A549 (cell line): Measurements from ENCODE around the gene RABGAP1L. TPM values are rescaled to one million over a fixed set of nuclear protein-coding genes. Genes with fewer than 3 reads are reported as not detected.
"Not testable (repeated sequence)": the region's sequence is repeated elsewhere in the genome, so short reads cannot be mapped to it uniquely, and the experiment has no call there.

ENCODE experiments used
- ATAC-seq, 2 experiments: fragments of 200-7000 bp in 1 of 2; fragments of >200 bp in 1 of 2; cut with Nextera tagmentation in 1 of 2; cut with Tn5 transposase in 1 of 2; 3 replicates each; pipeline versions ENCODE4 v1.8.0 to v1.9.1; 2018 to 2020; ENCODE audit warnings: mild to moderate bottlenecking in 1 of 2, moderate library complexity in 1 of 2
- CTCF ChIA-PET: fragments of 300-600 bp; sonication (Branson Sonifier 250); formaldehyde crosslinking; extraction: SDS; loops from one replicate; lab custom pipeline; 2021; ENCODE audit warnings: antibody characterized with exemption, inconsistent platforms; lab: Yijun Ruan, JAX
- POLR2A ChIA-PET: fragments of 350-600 bp; formaldehyde crosslinking; extraction: SDS; loops from one replicate; lab custom pipeline; 2021; ENCODE audit warnings: antibody characterized with exemption, inconsistent platforms; lab: Yijun Ruan, JAX
- DNase-seq, 2 experiments: peaks; one replicate each; pipeline versions ENCODE4 v3.0.0 to v3.0.0-alpha.2; 2011 to 2016; ENCODE audit warnings: low read depth in 1 of 2, low spot score in 1 of 2
- FAIRE-seq: peaks from 2 replicates; lab custom pipeline; 2011; peaks lifted over from hg19 to GRCh38; lab: Jason Lieb, UNC
- H3K27ac ChIP-seq, 2 experiments: fragments of >200 bp; sonication (Bioruptor Twin); formaldehyde crosslinking; 3 replicates each; pipeline ENCODE4 v1.5.1; 2016 to 2017
- H3K4me1 ChIP-seq: fragments of >200 bp; sonication (Bioruptor Twin); formaldehyde crosslinking; 3 replicates; pipeline ENCODE4 v1.6.1; 2016
- H3K4me2 ChIP-seq: fragments of >200 bp; sonication (Bioruptor Twin); formaldehyde crosslinking; 3 replicates; pipeline ENCODE4 v1.6.1; 2016
- H3K4me3 ChIP-seq: fragments of >200 bp; sonication (Bioruptor Twin); formaldehyde crosslinking; 3 replicates; pipeline ENCODE4 v1.5.1; 2016
- H3K9me3 ChIP-seq: fragments of >200 bp; sonication (Bioruptor Twin); formaldehyde crosslinking; 3 replicates; pipeline ENCODE4 v1.6.1; 2016
- ATOH8 ChIP-seq: fragments of 250-450 bp; sonication (Bioruptor Pico); IDR thresholded peaks from 2 replicates; pipeline ENCODE4 v1.5.0; 2020; ENCODE audit warnings: low read depth, mild to moderate bottlenecking, moderate library complexity
- BHLHE40 ChIP-seq: IDR thresholded peaks from 2 replicates; pipeline ENCODE4 v1.6.1; 2012; ENCODE audit warnings: low read depth, low read length, inconsistent platforms
- CBX2 ChIP-seq: fragments of 200-600 bp; sonication (generic); IDR thresholded peaks from 2 replicates; pipeline ENCODE4 v1.6.1; 2016; ENCODE audit warnings: low read depth, mild to moderate bottlenecking, borderline replicate concordance
- CTCF ChIP-seq: fragments of >200 bp; sonication (Bioruptor Twin); formaldehyde crosslinking; IDR thresholded peaks from 3 replicates; pipeline ENCODE4 v1.5.1; 2016
- E2F6 ChIP-seq: IDR thresholded peaks from 2 replicates; pipeline ENCODE4 v1.6.1; 2012; ENCODE audit warnings: low read depth, borderline replicate concordance
- EHF ChIP-seq: fragments of 250-450 bp; sonication (Bioruptor Pico); IDR thresholded peaks from 2 replicates; pipeline ENCODE4 v1.5.0; 2020; ENCODE audit warnings: mild to moderate bottlenecking
- EHMT2 ChIP-seq: fragments of 200-600 bp; sonication (generic); IDR thresholded peaks from 2 replicates; pipeline ENCODE4 v1.6.1; 2016; ENCODE audit warnings: antibody characterized with exemption, low read depth, mild to moderate bottlenecking, moderate library complexity
- ESRRA ChIP-seq: fragments of 150-350 bp; IDR thresholded peaks from 2 replicates; pipeline ENCODE4 v1.6.1; 2014; ENCODE audit warnings: mild to moderate bottlenecking, low read length, borderline replicate concordance
- FOSB ChIP-seq: fragments of 250-450 bp; sonication (Bioruptor Pico); IDR thresholded peaks from 2 replicates; pipeline ENCODE4 v1.5.0; 2020; ENCODE audit warnings: mild to moderate bottlenecking, moderate library complexity
- FOSL2 ChIP-seq, 2 experiments: fragments of 450-650 bp in 1 of 2; fragments of >200 bp in 1 of 2; sonication (Bioruptor Twin) in 1 of 2; formaldehyde crosslinking; IDR thresholded peaks; 2 replicates each; pipeline versions ENCODE4 v1.5.0 to v1.6.1; 2016 to 2020; ENCODE audit warnings: mild to moderate bottlenecking in 1 of 2, moderate library complexity in 1 of 2
- GATA3 ChIP-seq: IDR thresholded peaks from 2 replicates; pipeline ENCODE4 v1.6.1; 2012; ENCODE audit warnings: borderline replicate concordance
- HES2 ChIP-seq: fragments of >200 bp; sonication (Bioruptor Twin); formaldehyde crosslinking; IDR thresholded peaks from 2 replicates; pipeline ENCODE4 v1.6.1; 2016
- HEYL ChIP-seq: fragments of 250-450 bp; sonication (Bioruptor Pico); IDR thresholded peaks from 2 replicates; pipeline ENCODE4 v1.8.0; 2021; ENCODE audit warnings: mild to moderate bottlenecking, moderate library complexity
- HOXA7 ChIP-seq: fragments of 250-450 bp; sonication (Bioruptor Pico); IDR thresholded peaks from 2 replicates; pipeline ENCODE4 v1.5.0; 2020; ENCODE audit warnings: mild to moderate bottlenecking, moderate library complexity
- HOXB5 ChIP-seq: fragments of 250-450 bp; sonication (Bioruptor Pico); IDR thresholded peaks from 2 replicates; pipeline ENCODE4 v1.5.0; 2020; ENCODE audit warnings: mild to moderate bottlenecking, moderate library complexity
- JUNB ChIP-seq: fragments of >200 bp; sonication (Bioruptor Twin); formaldehyde crosslinking; IDR thresholded peaks from 2 replicates; pipeline ENCODE4 v1.6.1; 2016
- KDM1A ChIP-seq: fragments of 200-600 bp; sonication (generic); IDR thresholded peaks from 2 replicates; pipeline ENCODE4 v1.6.1; 2016; ENCODE audit warnings: low read depth, mild to moderate bottlenecking
- MAFK ChIP-seq: fragments of 450-650 bp; IDR thresholded peaks from 2 replicates; pipeline ENCODE4 v1.6.1; 2014; ENCODE audit not compliant: partially characterized antibody
- RAD21 ChIP-seq, 2 experiments: fragments of >200 bp in 1 of 2; sonication (Bioruptor Twin) in 1 of 2; formaldehyde crosslinking in 1 of 2; IDR thresholded peaks in 1 of 2; conservative IDR thresholded peaks in 1 of 2; 2 replicates in 1 of 2; 3 replicates in 1 of 2; pipeline ENCODE4 v1.6.1; 2012 to 2018; ENCODE audit warnings: inconsistent platforms in 1 of 2
- RARB ChIP-seq: fragments of 250-450 bp; sonication (Bioruptor Pico); IDR thresholded peaks from 2 replicates; pipeline ENCODE4 v1.8.0; 2021; ENCODE audit warnings: mild to moderate bottlenecking, moderate library complexity
- RCOR1 ChIP-seq: fragments of 150-350 bp; IDR thresholded peaks from 2 replicates; pipeline ENCODE4 v1.6.1; 2014; ENCODE audit warnings: antibody characterized with exemption, low read length, low read depth
- RFX5 ChIP-seq: fragments of 450-650 bp; IDR thresholded peaks from 2 replicates; pipeline ENCODE4 v1.7.1; 2014; ENCODE audit warnings: antibody characterized with exemption, mild to moderate bottlenecking, moderate library complexity
- RNF2 ChIP-seq: fragments of 200-600 bp; sonication (generic); IDR thresholded peaks from 2 replicates; pipeline ENCODE4 v1.6.1; 2016; ENCODE audit warnings: low read depth, mild to moderate bottlenecking, antibody characterized with exemption, moderate library complexity, borderline replicate concordance
- TFCP2L1 ChIP-seq: fragments of 250-450 bp; sonication (Bioruptor Pico); IDR thresholded peaks from 2 replicates; pipeline ENCODE4 v1.5.0; 2021; ENCODE audit warnings: mild to moderate bottlenecking
- TP53 ChIP-seq: fragments of 250-450 bp; sonication (Bioruptor Pico); IDR thresholded peaks from 2 replicates; pipeline ENCODE4 v1.5.0; 2021; ENCODE audit warnings: mild to moderate bottlenecking, moderate library complexity
- ZSCAN20 ChIP-seq: fragments of 250-450 bp; sonication (Bioruptor Pico); IDR thresholded peaks from 2 replicates; pipeline ENCODE4 v1.8.0; 2022; ENCODE audit warnings: mild to moderate bottlenecking, moderate library complexity
- WGBS: methylation state at CpG from one replicate; pipeline ENCODE4 v1.1.6; 2017; ENCODE audit errors: missing lambda C conversion rate; 5-methylcytosine and 5-hydroxymethylcytosine counted together
- polyA plus RNA-seq, 4 experiments: library from polyadenylated mRNA; depleted of rRNA in 3 of 4; stranded (reverse); fragments of >200 nt; fragmentation: RNase III in 1 of 4; extraction: RNeasy Plus Mini Kit Qiagen cat#74134 plus additional on column Dnase treatment in 1 of 4; gene quantifications; 2 replicates in 3 of 4; 3 replicates in 1 of 4; pipeline ENCODE4 v1.2.3, GENCODE V29; 2011 to 2017

RABGAP1L gene
- polyA plus RNA-seq, 2 of the 4 experiments (the other 2 are of a cell fraction): 8.2 to 18.6 TPM

- TF ChIP-seq ATOH8 (CRISPR knock-in tag) (no peak), GATA3 (no peak), RFX5 (no peak), TFCP2L1 (no peak), TP53 (no peak), E2F6 (no peak), RARB (CRISPR knock-in tag) (no peak), ZSCAN20 (no peak), EHF (no peak), HOXB5 (no peak), CBX2 (no peak), KDM1A (no peak), RAD21 (conservative IDR thresholded peaks at IDR 0.05 in 1 of 2, IDR thresholded peaks at IDR 0.05 in 1 of 2) (no peak), FOSL2 (IDR thresholded peaks at IDR 0.05) (no peak), FOSL2 (CRISPR knock-in tag; IDR thresholded peaks at IDR 0.05) (no peak), CTCF (no peak), FOSB (CRISPR knock-in tag) (no peak), RCOR1 (no peak), MAFK (no peak)
- FAIRE-seq (no peak), DNase-seq (no peak), ATAC-seq (no peak)
- ChIA-PET CTCF (interaction anchor here (1.1 kb wide), 1 partner anchor 11 kb away, joined by 3 read pairs; no protein-coding TSS in a partner anchor), POLR2A (no interaction called here)
- Histone ChIP-seq H3K4me1 (no peaks in the 10 kb centered on the region), H3K9me3 (no peaks in the 10 kb centered on the region), H3K4me3 (no peak overlapping the region), H3K27ac (no peak overlapping the region), H3K4me2 (no peak overlapping the region)
- 60% methylated on average over 2 of the region's 2 CpGs for WGBS
These were observed 734.9 kb downstream of the RABGAP1L start for GRCh38 chr1:174894117-174894762.

- FAIRE-seq, H3K27ac ChIP-seq, H3K4me2 ChIP-seq, ATAC-seq, DNase-seq, H3K4me1 ChIP-seq, H3K9me3 ChIP-seq, H3K4me3 ChIP-seq, POLR2A ChIA-PET, CTCF ChIA-PET: not testable (repeated sequence)
- 80% methylated on average over 1 of the region's 1 CpG for WGBS
These were observed 736.3 kb downstream of the RABGAP1L start for GRCh38 chr1:174895610-174896009.

- no peak for ATAC-seq
- H3K4me3 ChIP-seq: no peak overlapping the region
- no peak overlapping the region for H3K4me2 ChIP-seq
- no peaks in the 10 kb centered on the region; the same call in 2 of the 3 replicates for H3K9me3 ChIP-seq
- POLR2A ChIA-PET: no interaction called here
- TF ChIP-seq FOSB (CRISPR knock-in tag) (no peak), EHMT2 (no peak), TFCP2L1 (no peak), JUNB (no peak), HEYL (no peak), RNF2 (no peak), EHF (no peak), E2F6 (no peak), BHLHE40 (no peak), CTCF (no peak), HES2 (no peak), HOXA7 (CRISPR knock-in tag) (no peak), KDM1A (no peak), ESRRA (no peak)
- TF ChIP-seq, all 56 proteins: peak for 0
- DNase-seq: no peak
- Histone ChIP-seq H3K4me1 (no peaks in the 10 kb centered on the region), H3K27ac (no peak overlapping the region)
- WGBS: 86% methylated on average over 3 of the region's 3 CpGs
- no peak for FAIRE-seq
- CTCF ChIA-PET: no interaction called here
These were observed 738.9 kb downstream of the RABGAP1L start for GRCh38 chr1:174898102-174898797.
